HFF-Myc (cell line): ENCODE results near the gene TOX3.

Source experiments
- DNase-seq: peaks from one replicate; pipeline ENCODE4 v3.0.0-alpha.2; 2011; ENCODE audit warnings: low read depth; ENCODE audit errors: extremely low read depth
- H3K4me3 ChIP-seq: replicated peaks from 2 replicates; pipeline ENCODE4 v1.5.1; 2011; ENCODE audit warnings: low read depth, mild to moderate bottlenecking, control low read depth, low read length
- TF ChIP-seq, protein P1 (sequence below): IDR thresholded peaks from 2 replicates; pipeline ENCODE4 v1.5.1; 2012; ENCODE audit warnings: mild to moderate bottlenecking, low read depth, low read length, control low read depth; ENCODE audit errors: missing control alignments

TOX3 gene

GRCh38 chr16:52465711-52466267 is 81.2 kb downstream of the TOX3 start:
- no peak overlapping the region for H3K4me3 ChIP-seq
- no peak for DNase-seq
- TF ChIP-seq, protein P1, sequence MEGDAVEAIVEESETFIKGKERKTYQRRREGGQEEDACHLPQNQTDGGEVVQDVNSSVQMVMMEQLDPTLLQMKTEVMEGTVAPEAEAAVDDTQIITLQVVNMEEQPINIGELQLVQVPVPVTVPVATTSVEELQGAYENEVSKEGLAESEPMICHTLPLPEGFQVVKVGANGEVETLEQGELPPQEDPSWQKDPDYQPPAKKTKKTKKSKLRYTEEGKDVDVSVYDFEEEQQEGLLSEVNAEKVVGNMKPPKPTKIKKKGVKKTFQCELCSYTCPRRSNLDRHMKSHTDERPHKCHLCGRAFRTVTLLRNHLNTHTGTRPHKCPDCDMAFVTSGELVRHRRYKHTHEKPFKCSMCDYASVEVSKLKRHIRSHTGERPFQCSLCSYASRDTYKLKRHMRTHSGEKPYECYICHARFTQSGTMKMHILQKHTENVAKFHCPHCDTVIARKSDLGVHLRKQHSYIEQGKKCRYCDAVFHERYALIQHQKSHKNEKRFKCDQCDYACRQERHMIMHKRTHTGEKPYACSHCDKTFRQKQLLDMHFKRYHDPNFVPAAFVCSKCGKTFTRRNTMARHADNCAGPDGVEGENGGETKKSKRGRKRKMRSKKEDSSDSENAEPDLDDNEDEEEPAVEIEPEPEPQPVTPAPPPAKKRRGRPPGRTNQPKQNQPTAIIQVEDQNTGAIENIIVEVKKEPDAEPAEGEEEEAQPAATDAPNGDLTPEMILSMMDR, result no peak

- DNase-seq, result no peak
- H3K4me3 ChIP-seq, result no peak overlapping the region
- TF ChIP-seq, protein P1, result no peak
Measured at GRCh38 chr16:52463904-52464303, 83.0 kb downstream of the TOX3 start.

GRCh38 chr16:52462816-52463215 is 84.1 kb downstream of the TOX3 start:
- no peak overlapping the region for H3K4me3 ChIP-seq
- DNase-seq, result no peak
- TF ChIP-seq, protein P1, result no peak

- no peak overlapping the region for H3K4me3 ChIP-seq
- DNase-seq, result no peak
- TF ChIP-seq, protein P1, result no peak
Measured at GRCh38 chr16:52460639-52461178, 86.2 kb downstream of the TOX3 start.

- no peak for DNase-seq
- H3K4me3 ChIP-seq, result no peak overlapping the region
- TF ChIP-seq, protein P1, result no peak
Measured at GRCh38 chr16:52456368-52456767, 90.6 kb downstream of the TOX3 start.

GRCh38 chr16:52455549-52456277 is 91.2 kb downstream of the TOX3 start:
- TF ChIP-seq, protein P1, result no peak
- no peak overlapping the region for H3K4me3 ChIP-seq
- no peak for DNase-seq

- DNase-seq, result no peak
- TF ChIP-seq, protein P1, result no peak
- no peak overlapping the region for H3K4me3 ChIP-seq
Measured at GRCh38 chr16:52453644-52454043, 93.3 kb downstream of the TOX3 start.
